HG03520 (cell line): Measurements from ENCODE around the gene ARFGEF3.
"Not testable (repeated sequence)": the region's sequence is repeated elsewhere in the genome, so short reads cannot be mapped to it uniquely, and the experiment has no call there.

Experiments used
- ATAC-seq: cut with Tn5 transposase; IDR thresholded peaks from one replicate; pipeline ENCODE4 v1.9.1; 2021; ENCODE audit warnings: mild to moderate bottlenecking, moderate library complexity; ENCODE audit not compliant: unreplicated experiment

ARFGEF3 gene

DNA sequence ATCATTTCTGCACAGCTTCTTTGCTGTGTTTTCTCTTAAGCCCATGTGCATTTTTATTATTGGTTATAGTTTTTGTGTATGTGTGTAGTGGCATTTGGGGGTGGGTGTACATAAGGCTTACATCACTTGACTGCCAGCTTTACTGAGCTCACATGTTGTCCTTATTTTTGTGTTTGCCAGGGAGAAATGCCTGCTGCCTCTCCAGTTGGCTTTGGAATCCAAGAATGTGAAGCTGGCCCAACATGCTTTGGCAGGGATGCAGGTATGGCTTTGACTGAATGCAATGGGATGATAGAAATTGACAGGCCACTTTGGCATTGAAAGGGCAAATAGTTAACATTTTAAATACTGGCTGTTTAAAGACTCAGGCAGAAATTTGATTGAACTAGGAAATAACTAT is 45.1 kb downstream of the ARFGEF3 start:
- no peak for ATAC-seq

DNA sequence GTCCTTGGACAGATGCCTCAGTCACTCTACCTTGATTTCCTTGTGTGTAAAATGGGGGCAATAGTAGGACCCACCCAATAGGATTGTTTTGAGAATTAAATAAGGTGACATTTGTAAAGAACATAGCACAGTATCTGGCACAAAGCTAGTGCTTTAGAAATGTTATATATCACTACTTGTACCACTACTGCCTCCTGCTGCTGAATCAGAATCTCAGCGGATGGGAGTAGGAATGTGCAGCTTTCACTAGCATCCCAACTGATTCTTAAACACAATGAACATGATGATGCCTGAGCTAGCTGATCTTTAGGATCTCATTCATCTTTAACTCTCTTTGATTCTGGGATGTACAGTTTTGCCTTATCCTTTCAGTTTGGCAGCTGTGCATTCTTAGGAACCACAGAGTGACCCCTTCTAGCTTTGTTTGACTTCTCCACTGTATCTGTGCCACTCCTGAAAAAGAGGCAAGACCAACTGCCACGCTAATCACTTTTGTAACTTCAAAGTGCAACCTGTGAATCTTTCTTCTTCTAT is 49.4 kb downstream of the ARFGEF3 start:
- no peak for ATAC-seq

DNA sequence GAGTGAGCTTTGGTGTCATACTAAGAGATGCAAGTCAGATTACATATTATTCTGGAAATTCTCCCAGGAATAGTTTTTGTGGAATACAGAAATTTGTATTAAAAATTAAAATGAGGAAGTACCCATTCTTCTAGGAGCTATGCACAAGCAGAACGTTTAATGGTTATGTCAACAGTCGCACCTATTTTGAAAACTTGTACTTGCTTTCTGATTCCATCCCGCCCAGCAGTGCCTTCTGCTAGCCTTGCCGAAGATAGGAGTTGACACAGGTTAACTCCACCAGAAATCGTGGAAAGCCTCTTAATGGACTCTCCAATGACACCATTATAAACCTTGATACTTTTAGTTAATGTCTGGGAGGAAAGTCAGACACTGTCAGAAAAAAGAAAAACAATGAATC is 49.9 kb downstream of the ARFGEF3 start:
- ATAC-seq, result no peak

DNA sequence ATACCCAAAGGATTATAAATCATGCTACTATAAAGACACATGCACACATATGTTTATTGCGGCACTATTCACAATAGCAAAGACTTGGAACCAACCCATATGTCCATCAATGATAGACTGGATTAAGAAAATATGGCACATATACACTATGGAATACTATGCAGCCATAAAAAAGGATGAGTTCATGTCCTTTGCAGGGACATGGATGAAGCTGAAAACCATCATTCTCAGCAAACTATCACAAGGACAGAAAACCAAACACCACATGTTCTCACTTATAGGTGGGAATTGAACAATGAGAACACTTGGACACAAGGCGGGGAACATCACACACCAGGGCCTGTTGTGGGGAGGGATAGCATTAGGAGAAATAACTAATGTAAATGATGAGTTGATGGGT is 50.8 kb downstream of the ARFGEF3 start:
- ATAC-seq, result not testable (repeated sequence)

DNA sequence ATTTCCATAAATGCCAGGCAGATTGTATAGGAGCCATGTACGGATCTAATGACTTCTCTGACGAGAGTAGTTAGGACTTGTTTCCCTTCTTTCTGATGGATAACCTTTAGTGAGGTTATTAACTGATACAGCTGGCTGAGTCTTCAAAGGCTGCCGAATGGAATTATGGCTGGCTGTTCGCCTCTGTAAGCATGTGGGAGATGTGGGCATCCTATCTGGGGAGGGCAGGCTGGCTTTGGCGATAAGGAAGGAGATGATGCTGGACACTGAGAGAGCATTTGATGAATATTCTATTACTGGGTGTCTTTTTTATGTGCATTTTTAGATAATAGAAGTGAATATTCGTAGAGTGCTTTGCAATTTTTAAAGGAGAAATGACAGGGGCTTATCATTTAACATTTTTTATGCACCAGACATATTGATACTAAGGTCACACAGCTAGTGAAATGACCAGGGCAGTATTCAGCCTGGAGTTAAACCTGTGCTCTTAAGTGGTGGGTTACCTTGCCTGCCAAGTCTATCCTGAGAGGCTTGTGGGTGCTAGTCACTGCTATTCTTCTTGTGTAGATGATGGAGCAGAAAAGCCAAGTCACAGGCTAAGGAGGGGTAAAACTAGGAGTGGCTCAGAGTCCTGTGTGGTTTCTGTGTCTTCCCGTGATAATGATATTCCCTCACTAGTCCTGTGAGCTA is 53.5 kb downstream of the ARFGEF3 start:
- ATAC-seq, result no peak

DNA sequence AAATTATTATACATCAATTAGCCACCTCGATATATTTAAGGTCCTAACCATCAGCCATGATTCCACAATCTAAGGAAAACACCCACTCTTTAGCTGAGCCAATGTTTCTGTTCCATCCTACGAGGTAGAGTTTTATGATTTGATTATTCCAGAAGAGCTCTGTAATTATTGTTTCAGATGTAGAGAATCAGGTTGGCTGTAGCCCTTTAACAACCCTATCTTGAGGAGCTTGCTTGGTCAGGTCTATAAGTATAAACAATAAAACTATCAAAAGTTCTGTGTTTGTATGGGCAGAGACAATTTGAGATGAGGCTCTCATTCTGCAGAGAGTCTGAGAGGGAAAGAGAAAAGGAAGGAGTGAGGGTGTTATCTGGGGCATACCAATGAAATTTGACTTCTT is 56.7 kb downstream of the ARFGEF3 start, which contains the start of gene PBOV1:
PBOV1 (minus strand) TSS at position 43 of the 400 bp plus-strand sequence. CDS start 96 bp downstream, outside the sequence.
- ATAC-seq, result no peak

DNA sequence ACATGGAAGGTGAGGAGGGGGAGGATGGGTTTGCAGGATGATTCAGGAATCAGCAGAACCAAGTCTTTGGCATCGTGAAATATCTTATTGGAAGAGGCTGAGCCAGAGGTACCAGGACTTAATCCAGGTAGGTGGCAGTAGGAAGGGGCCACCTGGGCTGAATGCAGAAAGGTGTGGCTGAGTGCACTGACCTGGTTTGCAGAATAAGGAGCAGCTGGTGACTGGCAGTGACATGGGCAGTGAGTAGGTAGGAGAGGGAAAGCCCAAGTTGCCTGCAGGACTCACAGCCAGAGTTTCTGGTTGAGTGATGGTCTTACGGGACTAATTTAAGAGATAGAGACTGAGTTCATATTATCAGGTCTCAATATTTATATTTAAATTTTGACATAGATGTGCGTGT is 57.7 kb downstream of the ARFGEF3 start:
- no peak for ATAC-seq

DNA sequence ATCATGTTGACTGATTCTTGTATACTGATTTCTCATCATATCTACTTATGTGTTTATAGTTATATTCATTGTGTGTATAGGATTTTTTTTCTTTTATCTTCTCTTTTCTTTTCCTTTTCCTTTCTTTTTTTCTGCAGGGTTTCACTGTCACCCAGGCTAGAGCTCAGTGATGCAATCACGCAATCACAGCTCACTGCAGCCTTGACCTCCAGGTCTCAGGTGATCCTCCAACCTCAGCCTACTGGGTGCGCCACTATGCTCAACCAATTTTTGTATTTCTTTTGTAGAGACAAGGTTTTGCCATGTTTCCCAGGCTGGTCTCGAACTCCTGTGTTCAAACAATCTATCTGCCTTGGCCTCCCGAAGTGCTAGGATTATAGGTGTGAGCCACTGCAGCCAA is 58.2 kb downstream of the ARFGEF3 start:
- ATAC-seq, result no peak

DNA sequence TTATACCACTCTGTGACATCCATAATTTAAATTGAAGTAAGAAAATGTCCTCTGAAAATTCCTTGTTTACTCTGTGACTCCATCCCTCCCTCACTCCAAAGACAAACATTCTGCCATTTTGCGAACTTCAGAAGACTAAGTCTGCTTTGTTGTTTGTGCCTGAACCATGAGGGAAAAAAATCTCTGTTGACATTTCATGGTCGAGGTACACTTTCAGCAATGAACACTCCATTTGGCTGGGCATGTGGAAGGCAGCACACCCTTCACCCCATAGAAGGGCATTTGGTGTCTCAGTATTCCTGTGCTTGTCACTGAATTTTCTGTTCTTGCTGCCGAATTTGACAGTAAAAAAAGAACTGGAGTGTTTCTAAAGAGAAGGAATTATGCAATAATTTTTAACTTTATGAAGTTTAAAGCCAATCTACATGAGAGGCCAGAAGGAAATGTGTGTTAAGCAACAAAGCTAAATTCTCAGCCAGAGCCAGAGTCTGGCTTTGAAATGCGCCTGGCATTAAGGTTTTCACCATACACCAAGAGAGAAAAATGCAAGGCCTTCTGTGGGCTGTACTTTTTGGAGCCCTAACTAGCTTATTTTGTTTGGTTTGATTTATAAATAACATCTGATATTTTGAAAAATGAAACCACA is 61.3 kb downstream of the ARFGEF3 start:
- no peak for ATAC-seq

DNA sequence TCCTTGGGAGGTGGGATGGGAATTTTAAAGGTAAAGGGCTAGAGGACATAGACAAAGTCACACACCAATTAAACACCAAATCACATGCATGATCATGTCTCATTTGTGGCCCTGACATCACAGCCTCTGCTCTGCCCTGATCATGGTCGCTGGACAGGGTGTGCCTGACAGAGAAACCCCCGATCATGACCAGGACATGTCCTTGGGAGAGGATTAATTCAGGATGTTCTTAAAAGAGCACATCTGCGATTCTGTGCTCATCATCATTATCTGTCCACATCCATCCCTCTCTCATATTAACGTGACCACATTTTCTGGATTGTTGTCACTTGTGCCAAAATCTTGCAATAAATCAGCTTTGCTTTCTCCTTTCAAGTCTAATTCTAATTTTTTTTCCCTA is 64.2 kb downstream of the ARFGEF3 start:
- no peak for ATAC-seq

DNA sequence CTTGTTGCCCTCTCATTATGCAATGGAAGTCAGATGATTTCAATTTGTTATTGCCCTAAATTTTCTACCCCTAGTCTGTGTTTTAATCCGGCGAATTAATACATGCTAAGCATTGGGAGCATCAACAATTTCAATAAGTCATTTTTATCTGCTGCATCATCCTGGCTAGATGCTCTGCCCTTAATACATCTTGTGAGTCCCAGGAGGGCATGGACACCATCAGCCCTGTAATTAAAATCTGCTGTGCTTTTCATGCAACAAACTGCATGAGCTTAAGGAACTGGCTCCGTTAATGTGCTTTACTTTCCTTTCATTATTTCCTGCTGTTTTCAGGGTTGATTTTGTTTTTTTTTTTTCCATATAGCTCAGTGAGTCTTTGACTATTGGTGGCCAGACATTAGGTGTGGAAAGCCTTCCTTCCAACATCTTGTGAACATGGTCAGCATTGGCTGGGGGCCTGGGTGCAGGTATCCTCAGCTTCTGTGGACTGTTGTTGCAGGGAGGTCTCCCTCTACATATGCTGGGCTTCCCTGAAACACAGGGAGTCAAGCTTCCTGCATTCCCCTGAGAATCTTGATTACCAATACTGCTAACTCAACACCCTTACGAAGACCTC is 65.1 kb downstream of the ARFGEF3 start:
- no peak for ATAC-seq

DNA sequence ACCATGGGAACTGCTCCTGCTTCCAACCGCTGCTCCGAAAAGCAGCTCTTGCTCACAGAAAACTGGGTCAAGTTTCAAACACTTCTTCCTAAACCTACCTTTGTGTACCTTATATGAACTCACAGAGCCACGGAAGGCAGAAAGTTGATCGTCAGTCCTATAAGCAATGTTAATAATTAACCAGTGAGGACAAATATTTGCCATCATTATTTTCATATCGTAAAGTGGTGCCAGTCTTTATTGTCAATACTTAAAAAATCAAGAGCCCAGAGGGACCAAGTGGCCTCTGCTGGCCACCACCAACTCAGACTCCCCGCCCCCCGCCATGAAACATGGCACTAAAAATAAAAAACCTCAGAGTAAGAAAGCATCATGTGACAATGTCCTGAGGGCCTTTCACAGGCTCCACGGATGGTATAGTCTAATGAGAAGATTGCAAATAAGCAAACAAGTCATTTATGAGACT is 65.6 kb downstream of the ARFGEF3 start:
- ATAC-seq, result no peak

DNA sequence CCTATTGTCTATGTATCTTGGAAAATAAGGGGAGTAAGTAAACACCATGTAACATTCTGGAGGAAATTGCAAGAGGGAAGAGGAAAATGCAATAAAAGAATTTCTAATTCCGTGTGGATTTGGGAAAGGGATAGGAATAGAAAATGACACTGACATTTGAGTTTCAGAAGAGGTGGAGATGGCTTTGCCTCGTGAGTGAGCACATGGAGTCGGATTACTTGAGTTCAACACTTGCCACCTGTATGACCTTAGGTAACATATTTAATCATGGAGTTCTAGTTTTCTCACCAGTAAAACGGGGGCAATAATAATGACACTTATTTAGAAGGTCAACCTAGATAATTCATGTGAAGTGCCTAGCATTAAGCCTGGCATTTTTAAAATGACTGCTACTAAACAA is 67.3 kb downstream of the ARFGEF3 start:
- ATAC-seq, result no peak

DNA sequence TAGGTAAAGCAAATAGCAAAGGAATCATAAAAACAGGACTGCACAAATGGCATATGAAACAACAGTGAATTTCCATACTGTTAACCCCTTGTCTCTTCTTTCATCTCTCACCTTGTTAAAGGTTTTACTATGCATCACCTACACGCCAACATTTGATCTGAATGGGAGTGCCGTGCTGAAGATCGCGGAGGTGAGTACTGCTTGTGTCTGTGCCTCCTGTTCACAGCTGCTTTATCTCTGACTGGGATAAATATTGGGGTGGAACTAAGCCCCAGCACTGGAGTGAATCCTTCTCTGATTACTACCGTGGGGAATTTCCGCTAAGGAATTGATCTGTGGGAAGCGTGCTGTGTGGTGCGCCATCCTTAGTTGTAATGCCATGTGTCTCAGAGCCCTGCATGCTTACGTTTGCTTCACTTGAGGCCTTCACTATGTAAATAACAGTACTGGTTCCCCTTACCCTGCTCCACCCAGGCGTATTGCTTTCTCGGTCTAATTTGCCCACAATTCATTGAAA is 68.0 kb downstream of the ARFGEF3 start:
- ATAC-seq, result no peak

DNA sequence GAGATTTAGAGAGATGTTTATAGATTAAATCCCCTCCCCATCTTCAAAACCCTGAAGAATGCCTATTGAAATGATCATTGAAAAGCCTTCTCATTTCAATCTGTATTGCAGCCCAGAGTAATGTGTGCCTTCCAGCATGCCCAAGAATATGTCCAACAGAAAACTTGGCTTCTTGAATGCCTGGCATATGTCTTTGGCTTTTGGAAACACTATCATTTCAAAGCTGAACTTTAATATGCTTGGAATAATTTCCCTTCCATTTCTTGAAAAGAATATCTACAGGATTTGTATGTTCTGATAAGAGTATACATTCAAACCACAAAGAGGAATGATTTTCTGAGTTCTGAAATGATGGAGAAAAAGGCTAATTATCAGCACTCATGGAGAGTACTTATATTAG is 68.5 kb downstream of the ARFGEF3 start:
- no peak for ATAC-seq

DNA sequence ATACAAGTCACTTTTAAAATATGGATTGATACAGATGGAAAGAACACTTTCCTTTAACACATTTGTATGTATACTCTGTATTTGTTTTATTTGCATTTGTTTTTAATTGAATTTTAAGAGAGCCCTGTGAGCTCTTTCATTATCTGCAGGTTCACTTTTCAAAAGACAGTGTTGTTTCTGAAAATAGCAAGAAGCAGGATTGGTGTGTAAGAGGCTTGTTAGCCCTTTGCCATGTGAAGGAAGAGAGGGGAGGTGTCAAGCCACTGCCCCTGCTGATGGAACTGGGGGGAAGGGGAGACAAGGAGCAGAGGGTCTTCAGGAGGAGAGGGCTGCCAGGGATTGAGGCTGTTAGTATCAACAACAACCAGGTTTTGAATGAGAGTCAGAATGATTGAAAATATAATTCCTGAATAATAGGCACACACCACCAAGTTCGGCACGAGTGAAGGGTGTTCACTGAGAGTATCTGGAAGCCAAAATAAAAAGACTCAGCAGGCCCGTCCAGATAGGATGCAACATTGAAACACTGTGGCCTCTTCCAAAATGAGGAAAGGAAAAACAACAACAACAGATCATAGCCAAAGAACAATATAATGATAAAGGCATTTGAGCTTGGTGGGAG is 69.1 kb downstream of the ARFGEF3 start:
- no peak for ATAC-seq

DNA sequence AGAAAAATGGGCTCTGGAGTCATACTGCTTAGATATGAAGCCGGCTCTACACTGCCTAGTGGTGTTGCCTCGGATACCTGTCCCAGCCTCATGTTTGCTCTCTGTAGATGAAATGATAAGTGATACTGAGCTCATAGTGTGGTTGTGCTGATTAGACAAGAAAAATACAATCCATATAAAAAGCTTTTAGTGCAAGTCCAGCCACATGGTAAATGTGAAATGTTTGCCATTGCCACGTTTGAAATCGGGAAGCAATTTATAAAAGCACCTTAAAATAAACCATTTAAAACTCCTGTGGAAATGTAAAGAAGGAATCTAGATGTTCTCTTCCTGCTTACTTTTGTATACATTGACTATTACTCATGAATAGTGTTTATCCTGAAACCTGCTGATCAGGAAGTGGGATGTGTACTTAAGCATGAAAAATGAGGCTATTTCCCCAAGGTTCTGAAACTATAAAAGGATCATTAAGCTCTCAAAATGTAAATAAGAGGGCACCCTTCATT is 69.7 kb downstream of the ARFGEF3 start:
- ATAC-seq, result no peak

DNA sequence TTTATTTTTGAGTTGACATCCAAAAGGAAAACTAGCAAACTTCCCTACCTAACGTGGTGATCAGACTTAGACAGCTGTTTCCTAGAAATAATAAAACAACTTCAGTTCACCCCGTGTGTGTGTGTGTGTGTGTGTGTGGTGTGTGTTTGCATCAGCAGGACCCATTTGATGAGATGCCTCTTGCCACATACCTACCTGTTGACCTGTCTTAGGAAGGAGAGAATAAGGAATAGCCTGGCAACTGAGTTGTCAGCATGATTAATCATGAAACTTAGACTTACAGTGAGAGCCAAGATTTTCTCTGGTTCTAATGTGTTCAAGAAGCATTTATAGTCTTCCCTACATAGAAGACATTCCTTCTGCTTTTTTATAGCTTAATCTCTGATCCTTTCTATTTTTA is 72.6 kb downstream of the ARFGEF3 start:
- ATAC-seq, result no peak

DNA sequence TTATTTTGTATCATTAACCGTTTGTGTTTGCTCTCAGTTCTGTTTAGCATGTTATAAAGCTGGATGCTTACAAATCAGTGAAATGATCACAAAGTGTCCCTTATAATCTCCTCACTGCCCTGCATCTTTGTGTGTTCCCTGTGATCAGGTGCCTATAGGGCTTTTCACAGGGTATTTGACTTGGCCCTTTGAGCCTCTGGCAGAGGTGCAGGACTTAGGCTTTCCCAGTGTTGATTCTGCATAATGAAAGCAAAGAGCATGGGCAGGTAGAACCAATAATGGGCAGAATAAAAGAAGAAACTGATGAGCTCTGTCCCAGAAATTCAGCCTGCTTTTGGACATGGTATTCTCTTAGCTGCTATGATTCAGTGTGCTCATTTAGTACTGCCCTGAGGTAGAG is 73.5 kb downstream of the ARFGEF3 start:
- ATAC-seq, result no peak

DNA sequence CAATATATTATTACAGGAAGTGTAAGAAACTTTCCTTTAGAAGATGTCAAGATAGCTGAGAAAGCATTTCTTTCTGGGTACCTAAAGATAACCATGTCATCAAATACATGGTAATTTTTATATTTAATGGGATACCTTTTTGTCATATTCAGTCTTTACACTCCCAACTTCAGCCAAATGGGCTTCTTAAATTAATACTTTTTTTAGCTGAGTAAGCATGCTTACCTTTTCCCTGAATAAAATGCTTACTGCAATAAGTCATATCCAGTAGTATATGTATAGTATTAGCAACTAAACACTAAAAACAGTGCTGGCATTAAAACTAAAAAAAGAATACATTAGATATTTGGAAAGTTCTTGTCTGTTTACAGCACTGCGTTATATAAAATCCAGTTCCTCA is 74.0 kb downstream of the ARFGEF3 start:
- ATAC-seq, result no peak

DNA sequence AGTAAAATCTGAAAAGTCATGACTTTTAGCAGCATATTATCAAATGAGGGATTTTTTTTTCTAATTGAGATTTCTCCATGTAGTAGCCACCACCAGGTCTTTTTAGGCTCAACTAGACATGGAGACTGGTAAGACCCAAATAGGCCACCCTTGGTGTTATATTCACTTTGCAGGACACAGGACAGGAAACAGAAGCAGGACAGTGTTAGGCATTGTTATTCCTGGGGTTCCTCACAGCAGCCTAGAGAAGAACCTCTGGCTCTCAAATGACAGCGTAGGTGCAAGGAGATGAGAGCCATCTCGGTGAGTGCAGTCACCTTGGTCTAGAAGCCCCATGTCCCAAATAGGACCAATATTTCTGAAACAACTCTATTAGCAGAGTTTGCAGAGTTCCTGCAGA is 75.7 kb downstream of the ARFGEF3 start:
- ATAC-seq, result no peak
